BJ (cell line): ENCODE results near the gene ZNF362. TPM values are rescaled to one million over a fixed set of nuclear protein-coding genes. Genes with fewer than 3 reads are reported as not detected.

Experiments used
- CTCF ChIA-PET: fragments of 350-600 bp; formaldehyde crosslinking; extraction: SDS; loops from one replicate; lab custom pipeline; 2021; ENCODE audit warnings: antibody characterized with exemption, inconsistent platforms; lab: Yijun Ruan, JAX
- POLR2A ChIA-PET: fragments of 300-600 bp; sonication (Branson Sonifier 250); formaldehyde crosslinking; extraction: SDS; loops from one replicate; lab custom pipeline; 2021; ENCODE audit warnings: antibody characterized with exemption; lab: Charles Lee
- DNase-seq: peaks from one replicate; pipeline ENCODE4 v3.0.0-alpha.2; 2011; ENCODE audit warnings: low read depth
- H3K27me3 ChIP-seq: 2 replicates; pipeline ENCODE4 v1.6.0; 2011; ENCODE audit warnings: low read length; ENCODE audit not compliant: control insufficient read depth, insufficient read depth
- H3K36me3 ChIP-seq: 2 replicates; pipeline ENCODE4 v1.5.1; 2011; ENCODE audit warnings: low read length; ENCODE audit not compliant: control insufficient read depth, insufficient read depth
- H3K4me3 ChIP-seq: 2 replicates; pipeline ENCODE4 v1.5.1; 2011; ENCODE audit warnings: low read depth, mild to moderate bottlenecking, control low read depth, low read length
- CTCF ChIP-seq: IDR thresholded peaks from 2 replicates; pipeline ENCODE4 v1.5.1; 2011; ENCODE audit warnings: low read depth, mild to moderate bottlenecking, control low read depth, inconsistent platforms, low read length, moderate library complexity; ENCODE audit not compliant: insufficient read depth
- polyA plus RNA-seq: library from polyadenylated mRNA; depleted of rRNA; stranded (reverse); fragments of >200 nt; gene quantifications from 2 replicates; pipeline ENCODE4 v1.2.3, GENCODE V29; 2011

The ZNF362 gene
- polyA plus RNA-seq, 1 experiment: 14.4 TPM

DNA sequence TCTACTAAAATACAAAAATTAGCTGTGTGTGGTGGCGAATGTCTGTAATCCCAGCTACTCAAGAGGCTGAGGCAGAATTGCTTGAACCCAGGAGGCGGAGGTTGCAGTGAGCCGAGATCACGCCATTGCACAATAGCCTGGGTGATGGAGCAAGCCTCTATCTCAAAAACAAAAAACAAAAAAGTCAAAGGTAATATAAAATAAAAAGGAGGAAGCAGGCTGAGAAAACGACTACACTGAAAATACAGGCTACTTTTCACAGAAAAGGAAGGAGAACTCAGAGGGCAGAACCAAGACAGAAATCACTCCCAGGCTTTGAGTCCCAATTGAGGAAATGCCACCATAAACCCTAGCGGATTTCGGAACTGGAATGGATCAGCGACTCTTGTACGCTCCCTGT lies 70.5 kb downstream of the ZNF362 start:
- DNase-seq: no peak
- peaks cover 67% of the 10 kb centered on the region for H3K36me3 ChIP-seq
- no peak overlapping the region for H3K4me3 ChIP-seq
- CTCF ChIA-PET: interaction anchor here (1.3 kb wide), 1 partner anchor 31 kb away, joined by 5 read pairs; no protein-coding TSS in a partner anchor
- TF ChIP-seq CTCF: no peak
- POLR2A ChIA-PET: no interaction called here
- no peaks in the 10 kb centered on the region for H3K27me3 ChIP-seq

GRCh38 chr1:33327587-33328325 lies 71.5 kb downstream of the ZNF362 start:
- H3K36me3 ChIP-seq: peaks cover 71% of the 10 kb centered on the region
- DNase-seq: peak; percentile 96
- POLR2A ChIA-PET: no interaction called here
- CTCF ChIA-PET: interaction anchor here (0.7 to 1.4 kb wide), 2 partner anchors 40 to 128 kb away, joined by 3 read pairs; no protein-coding TSS in a partner anchor
- H3K4me3 ChIP-seq: no peak overlapping the region
- TF ChIP-seq CTCF: 0 out of 2 replicates have a peak, but pooled peaks have one; percentile 15
- no peaks in the 10 kb centered on the region for H3K27me3 ChIP-seq

GRCh38 chr1:33328817-33329216 lies 72.5 kb downstream of the ZNF362 start:
- ChIA-PET CTCF (interaction anchor here (0.8 to 2.5 kb wide), 3 partner anchors 9 to 33 kb away, joined by 3 to 7 read pairs (median 3); no protein-coding TSS in a partner anchor), POLR2A (no interaction called here)
- Histone ChIP-seq H3K36me3 (peaks cover 68% of the 10 kb centered on the region), H3K4me3 (no peak overlapping the region), H3K27me3 (no peaks in the 10 kb centered on the region)
- DNase-seq: no peak
- TF ChIP-seq CTCF: no peak

DNA sequence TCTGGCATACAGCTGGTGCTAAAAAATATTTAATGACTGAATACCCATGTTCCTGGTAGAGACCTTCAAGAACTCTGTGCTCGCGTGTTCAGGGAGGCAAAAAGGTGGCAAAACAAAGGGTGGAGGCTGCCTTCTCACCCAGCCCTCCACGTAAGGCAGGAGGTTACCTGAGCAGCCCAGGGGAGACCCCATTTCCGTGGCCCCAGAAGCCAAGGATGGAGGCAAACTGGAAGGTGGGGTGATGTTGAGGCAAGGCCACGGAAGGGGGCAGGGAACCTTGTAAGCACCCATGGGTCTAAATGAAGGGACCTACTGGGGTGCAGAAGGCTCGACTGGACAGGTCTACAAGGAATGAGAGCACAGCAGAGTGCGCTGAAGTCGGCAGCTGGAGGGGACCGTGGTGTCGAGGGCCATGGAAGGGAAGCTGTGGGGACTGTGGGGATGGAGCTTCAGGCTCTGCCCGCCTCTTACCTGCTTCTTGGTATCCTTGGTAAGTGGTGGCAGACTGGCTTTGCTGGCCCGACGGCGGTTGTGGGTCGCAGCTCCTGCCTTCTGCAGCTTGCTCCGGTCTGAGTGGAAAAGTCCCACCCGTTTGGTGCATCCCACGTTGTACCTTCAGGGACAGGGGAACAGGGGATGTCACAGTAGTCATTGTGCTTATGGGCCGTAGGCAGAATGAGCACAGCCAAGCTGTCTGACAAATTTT lies 73.5 kb downstream of the ZNF362 start:
- no peak for DNase-seq
- peaks cover 62% of the 10 kb centered on the region for H3K36me3 ChIP-seq
- no peaks in the 10 kb centered on the region for H3K27me3 ChIP-seq
- no peak overlapping the region for H3K4me3 ChIP-seq
- CTCF ChIA-PET: interaction anchor here (0.5 to 2.5 kb wide), 5 partner anchors 8 to 129 kb away, joined by 3 to 8 read pairs (median 4); no protein-coding TSS in a partner anchor
- TF ChIP-seq CTCF: no peak
- POLR2A ChIA-PET: no interaction called here

GRCh38 chr1:33330361-33330890 lies 74.1 kb downstream of the ZNF362 start:
- H3K27me3 ChIP-seq: no peaks in the 10 kb centered on the region
- H3K4me3 ChIP-seq: no peak overlapping the region
- no peak for TF ChIP-seq CTCF
- peaks cover 58% of the 10 kb centered on the region for H3K36me3 ChIP-seq
- DNase-seq: no peak
- ChIA-PET CTCF (interaction anchor here (1.4 to 2.5 kb wide), 4 partner anchors 9 to 35 kb away, joined by 3 to 8 read pairs (median 6); no protein-coding TSS in a partner anchor), POLR2A (no interaction called here)
